Measurements from ENCODE around the gene PCDHB6.
"Not testable (repeated sequence)": the region's sequence is repeated elsewhere in the genome, so short reads cannot be mapped to it uniquely, and the experiment has no call there.

The PCDHB6 gene

DNA sequence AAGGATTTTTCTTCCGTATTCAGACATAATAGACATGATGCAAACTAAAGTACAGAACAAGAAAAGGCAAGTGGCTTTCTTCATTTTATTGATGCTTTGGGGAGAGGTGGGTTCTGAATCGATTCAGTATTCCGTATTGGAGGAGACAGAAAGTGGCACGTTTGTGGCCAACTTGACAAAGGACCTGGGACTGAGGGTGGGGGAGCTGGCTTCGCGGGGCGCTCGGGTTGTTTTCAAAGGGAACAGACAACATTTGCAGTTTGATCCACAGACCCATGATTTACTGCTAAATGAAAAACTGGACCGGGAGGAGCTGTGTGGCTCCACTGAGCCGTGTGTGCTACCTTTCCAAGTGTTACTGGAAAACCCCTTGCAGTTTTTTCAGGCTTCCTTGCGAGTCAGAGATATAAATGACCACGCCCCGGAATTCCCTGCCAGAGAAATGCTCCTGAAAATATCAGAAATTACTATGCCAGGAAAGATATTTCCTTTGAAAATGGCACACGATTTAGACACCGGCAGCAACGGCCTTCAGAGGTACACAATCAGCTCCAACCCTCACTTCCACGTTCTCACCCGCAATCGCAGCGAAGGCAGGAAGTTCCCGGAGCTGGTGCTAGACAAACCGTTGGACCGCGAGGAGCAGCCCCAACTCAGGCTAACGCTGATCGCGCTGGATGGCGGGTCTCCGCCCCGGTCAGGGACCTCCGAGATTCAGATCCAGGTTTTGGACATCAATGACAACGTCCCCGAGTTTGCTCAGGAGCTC lies 551 bp downstream of the PCDHB6 start:
- FAIRE-seq (no peak), DNase-seq (ENCODE audit: insufficient read length, low spot score) (no peak)
- no peak for TF ChIP-seq POLR2A (IDR thresholded peaks at IDR 0.05; ENCODE audit: low read depth, low read length)

DNA sequence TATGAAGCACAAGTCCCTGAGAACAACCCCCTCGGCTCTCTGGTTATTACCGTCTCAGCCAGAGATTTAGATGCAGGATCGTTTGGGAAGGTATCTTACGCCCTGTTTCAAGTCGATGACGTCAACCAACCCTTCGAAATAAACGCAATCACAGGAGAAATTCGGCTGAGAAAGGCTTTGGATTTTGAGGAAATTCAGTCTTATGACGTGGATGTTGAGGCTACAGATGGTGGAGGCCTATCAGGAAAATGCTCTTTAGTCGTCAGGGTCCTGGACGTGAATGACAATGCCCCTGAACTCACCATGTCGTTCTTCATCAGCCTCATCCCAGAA lies 1.1 kb downstream of the PCDHB6 start:
- no peak for FAIRE-seq
- DNase-seq (ENCODE audit: insufficient read length, low spot score), result no peak
- TF ChIP-seq POLR2A (IDR thresholded peaks at IDR 0.05; ENCODE audit: low read depth, low read length), result no peak

DNA sequence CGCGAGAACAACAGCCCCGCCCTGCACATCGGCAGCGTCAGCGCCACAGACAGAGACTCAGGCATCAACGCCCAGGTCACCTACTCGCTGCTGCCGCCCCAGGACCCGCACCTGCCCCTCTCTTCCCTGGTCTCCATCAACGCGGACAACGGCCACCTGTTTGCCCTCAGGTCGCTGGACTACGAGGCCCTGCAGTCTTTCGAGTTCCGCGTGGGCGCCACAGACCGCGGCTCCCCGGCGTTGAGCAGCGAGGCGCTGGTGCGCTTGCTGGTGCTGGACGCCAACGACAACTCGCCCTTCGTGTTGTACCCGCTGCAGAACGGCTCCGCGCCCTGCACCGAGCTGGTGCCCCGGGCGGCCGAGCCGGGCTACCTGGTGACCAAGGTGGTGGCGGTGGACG lies 1.8 kb downstream of the PCDHB6 start:
- not testable (repeated sequence) for FAIRE-seq; DNase-seq (ENCODE audit: insufficient read length, low spot score)

DNA sequence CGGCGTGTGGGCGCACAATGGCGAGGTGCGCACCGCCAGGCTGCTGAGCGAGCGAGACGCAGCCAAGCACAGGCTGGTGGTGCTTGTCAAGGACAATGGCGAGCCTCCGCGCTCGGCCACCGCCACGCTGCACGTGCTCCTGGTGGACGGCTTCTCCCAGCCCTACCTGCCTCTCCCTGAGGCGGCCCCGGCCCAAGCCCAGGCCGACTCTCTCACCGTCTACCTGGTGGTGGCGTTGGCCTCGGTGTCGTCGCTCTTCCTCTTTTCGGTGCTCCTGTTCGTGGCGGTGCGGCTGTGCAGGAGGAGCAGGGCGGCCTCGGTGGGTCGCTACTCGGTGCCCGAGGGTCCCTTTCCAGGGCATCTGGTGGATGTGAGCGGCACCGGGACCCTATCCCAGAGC lies 2.2 kb downstream of the PCDHB6 start:
- FAIRE-seq; DNase-seq (ENCODE audit: insufficient read length, low spot score): not testable (repeated sequence)

DNA sequence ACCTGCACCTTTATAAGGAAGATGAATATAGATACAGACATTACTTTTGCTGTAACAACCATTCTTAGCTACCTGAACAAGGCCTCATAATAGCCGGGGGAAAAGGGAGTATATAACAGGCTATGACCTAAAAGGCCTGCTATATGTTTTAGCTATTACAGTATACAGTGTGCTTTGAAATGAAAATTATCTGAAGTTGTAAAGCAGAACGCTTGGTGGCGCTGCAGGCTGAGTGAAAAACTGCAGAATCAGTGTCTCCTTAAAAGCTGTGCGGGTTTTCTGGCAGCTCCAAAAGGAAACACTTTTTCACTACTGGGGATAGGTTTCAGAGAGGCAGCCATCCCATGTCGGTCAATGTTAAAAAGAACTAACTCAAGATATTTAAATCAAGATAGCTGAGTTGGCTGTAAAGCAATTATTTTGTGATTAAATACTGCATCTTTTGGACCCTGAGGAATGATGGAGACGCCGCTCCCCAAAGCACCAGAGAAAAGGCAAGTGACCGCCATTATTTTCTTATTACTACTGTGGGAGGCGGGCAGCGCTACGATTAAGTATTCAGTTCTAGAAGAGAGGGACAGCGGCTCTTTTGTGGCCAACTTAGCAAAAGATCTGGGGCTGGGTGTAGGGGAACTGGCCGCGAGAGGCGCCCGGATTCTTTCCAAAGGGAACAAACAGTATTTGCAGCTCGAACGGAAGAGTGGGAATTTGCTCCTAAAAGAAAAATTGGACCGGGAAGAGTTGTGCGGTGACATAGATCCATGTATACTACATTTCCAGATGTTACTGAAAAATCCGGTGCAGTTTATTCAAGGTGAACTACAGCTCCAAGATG lies 5.9 kb downstream of the PCDHB6 start:
- DNase-seq (ENCODE audit: insufficient read length, low spot score), result peak; percentile 67
- TF ChIP-seq POLR2A (IDR thresholded peaks at IDR 0.05; ENCODE audit: low read depth, low read length), result no peak
- FAIRE-seq, result peak; percentile 87

DNA sequence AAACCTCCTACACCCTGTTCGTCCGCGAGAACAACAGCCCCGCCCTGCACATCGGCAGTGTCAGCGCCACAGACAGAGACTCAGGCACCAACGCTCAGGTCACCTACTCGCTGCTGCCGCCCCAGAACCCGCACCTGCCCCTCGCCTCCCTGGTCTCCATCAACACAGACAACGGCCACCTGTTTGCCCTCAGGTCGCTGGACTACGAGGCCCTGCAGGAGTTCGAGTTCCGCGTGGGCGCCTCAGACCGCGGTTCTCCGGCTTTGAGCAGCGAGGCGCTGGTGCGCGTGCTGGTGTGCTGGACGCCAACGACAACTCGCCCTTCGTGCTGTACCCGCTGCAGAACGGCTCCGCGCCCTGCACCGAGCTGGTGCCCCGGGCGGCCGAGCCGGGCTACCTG lies 7.5 kb downstream of the PCDHB6 start:
- not testable (repeated sequence) for FAIRE-seq; DNase-seq (ENCODE audit: insufficient read length, low spot score)

DNA sequence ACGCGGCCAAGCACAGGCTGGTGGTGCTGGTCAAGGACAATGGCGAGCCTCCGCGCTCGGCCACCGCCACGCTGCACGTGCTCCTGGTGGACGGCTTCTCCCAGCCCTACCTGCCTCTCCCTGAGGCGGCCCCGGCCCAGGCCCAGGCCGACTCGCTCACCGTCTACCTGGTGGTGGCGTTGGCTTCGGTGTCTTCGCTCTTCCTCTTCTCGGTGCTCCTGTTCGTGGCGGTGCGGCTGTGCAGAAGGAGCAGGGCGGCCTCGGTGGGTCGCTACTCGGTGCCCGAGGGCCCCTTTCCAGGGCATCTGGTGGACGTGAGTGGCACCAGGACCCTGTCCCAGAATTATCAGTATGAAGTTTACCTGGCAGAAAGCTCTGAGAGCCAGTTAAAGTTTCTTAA lies 8.0 kb downstream of the PCDHB6 start:
- not testable (repeated sequence) for FAIRE-seq; DNase-seq (ENCODE audit: insufficient read length, low spot score)

DNA sequence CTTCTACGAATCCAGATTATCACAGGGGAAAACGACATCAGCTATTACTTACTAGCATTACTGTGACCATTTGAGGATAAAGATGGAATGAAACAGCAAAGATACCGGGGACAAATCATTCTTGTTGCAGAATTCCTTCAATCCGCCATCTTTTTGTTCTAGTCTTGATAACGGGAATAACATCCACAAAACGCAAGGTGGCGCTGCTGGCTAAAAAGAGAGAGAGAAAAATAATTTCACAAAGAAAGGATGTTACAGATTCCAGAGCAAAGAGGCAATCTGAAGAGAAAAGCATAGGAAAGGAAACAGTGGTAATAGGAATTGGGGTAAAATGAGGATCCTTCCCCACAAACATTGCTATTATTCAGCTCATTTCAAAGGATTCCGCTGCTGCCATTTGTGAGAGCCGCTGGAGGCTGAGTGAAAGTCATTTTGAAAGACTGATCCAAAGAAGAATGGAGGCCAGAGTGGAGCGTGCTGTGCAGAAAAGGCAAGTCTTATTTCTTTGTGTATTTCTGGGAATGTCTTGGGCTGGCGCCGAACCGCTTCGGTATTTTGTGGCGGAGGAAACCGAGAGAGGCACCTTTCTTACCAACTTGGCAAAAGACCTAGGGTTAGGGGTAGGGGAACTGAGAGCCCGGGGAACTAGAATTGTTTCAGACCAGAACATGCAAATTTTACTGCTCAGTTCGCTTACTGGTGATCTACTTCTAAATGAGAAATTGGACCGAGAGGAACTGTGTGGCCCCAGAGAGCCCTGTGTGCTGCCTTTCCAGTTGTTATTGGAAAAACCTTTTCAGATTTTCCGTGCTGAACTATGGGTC lies 22.7 kb downstream of the PCDHB6 start, which contains the start of gene PCDHB7:
TSS of gene PCDHB7 (plus strand) at position 264 of the 824 bp plus-strand sequence. CDS start at position 456, 192 bp downstream.
- DNase-seq (ENCODE audit: insufficient read length, low spot score) (peak; percentile 51), FAIRE-seq (peak; percentile 93)
- TF ChIP-seq POLR2A (IDR thresholded peaks at IDR 0.05; ENCODE audit: low read depth, low read length), result no peak

DNA sequence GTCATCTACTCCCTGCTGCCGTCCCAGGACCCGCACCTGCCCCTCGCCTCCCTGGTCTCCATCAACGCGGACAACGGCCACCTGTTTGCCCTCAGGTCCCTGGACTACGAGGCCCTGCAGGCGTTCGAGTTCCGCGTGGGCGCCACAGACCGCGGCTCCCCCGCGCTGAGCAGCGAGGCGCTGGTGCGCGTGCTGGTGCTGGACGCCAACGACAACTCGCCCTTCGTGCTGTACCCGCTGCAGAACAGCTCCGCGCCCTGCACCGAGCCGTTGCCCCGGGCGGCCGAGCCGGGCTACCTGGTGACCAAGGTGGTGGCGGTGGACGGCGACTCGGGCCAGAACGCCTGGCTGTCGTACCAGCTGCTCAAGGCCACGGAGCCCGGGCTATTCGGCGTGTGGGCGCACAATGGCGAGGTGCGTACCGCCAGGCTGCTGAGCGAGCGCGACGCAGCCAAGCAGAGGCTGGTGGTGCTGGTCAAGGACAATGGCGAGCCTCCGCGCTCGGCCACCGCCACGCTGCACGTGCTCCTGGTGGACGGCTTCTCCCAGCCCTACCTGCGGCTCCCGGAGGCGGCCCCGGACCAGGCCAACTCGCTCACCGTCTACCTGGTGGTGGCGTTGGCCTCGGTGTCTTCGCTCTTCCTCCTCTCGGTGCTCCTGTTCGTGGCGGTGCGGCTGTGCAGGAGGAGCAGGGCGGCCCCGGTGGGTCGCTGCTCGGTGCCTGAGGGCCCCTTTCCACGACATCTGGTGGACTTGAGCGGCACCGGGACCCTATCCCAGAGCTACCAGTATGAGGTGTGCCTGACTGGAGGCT lies 24.6 kb downstream of the PCDHB6 start:
- FAIRE-seq; DNase-seq (ENCODE audit: insufficient read length, low spot score): not testable (repeated sequence)

DNA sequence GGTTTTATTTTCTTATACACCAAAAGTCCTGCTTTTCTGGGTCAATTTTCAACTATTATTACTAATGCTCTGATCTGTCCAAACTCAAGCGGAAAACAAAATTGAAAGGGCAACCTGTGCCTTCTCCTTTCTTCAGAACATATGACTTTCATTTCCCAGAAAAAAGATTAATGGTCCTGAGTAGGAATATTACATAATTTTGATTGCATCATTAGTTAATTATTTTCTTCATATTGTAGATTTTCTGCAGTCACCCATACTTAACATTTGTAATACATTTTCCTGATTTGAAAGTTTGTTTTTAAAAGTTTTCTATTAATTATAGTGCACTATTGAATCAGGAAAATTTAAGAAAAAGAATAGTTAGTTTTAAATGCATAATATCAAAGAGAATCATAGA lies 26.1 kb downstream of the PCDHB6 start:
- DNase-seq (ENCODE audit: insufficient read length, low spot score), result no peak
- no peak for FAIRE-seq
- TF ChIP-seq POLR2A (IDR thresholded peaks at IDR 0.05; ENCODE audit: low read depth, low read length), result no peak

DNA sequence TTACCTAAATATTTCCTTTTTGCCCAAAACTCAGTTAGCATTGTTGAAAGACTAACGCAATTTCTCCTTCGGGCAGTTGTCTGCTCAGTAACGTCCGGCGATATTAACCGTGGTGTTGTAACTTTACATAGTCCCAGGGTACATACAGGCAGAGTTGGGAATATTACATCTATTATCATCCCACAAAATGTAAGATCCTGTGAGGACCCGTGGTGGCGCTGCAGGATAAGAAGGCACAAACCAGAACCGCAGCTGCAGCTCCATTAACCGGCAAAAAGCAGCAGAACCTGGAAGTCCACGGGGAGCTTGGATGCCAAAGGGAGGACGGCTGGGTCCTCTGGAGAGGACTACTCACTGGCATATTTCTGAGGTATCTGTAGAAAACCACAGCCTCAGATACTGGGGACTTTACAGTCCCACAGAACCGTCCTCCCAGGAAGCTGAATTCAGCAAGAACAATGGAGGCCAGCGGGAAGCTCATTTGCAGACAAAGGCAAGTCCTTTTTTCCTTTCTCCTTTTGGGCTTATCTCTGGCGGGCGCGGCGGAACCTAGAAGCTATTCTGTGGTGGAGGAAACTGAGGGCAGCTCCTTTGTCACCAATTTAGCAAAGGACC lies 27.8 kb downstream of the PCDHB6 start, which contains the start of gene PCDHB8:
TSS of gene PCDHB8 (plus strand) at position 214 of the 615 bp plus-strand sequence. CDS start at position 459, 245 bp downstream.
- DNase-seq (ENCODE audit: insufficient read length, low spot score), result peak; percentile 59
- FAIRE-seq, result peak; percentile 74

DNA sequence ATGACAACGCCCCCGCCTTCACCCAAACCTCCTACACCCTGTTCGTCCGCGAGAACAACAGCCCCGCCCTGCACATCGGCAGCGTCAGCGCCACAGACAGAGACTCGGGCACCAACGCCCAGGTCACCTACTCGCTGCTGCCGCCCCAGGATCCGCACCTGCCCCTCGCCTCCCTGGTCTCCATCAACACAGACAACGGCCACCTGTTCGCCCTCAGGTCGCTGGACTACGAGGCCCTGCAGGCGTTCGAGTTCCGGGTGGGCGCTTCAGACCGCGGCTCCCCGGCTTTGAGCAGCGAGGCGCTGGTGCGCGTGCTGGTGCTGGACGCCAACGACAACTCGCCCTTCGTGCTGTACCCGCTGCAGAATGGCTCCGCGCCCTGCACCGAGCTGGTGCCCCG lies 29.5 kb downstream of the PCDHB6 start:
- FAIRE-seq; DNase-seq (ENCODE audit: insufficient read length, low spot score): not testable (repeated sequence)

DNA sequence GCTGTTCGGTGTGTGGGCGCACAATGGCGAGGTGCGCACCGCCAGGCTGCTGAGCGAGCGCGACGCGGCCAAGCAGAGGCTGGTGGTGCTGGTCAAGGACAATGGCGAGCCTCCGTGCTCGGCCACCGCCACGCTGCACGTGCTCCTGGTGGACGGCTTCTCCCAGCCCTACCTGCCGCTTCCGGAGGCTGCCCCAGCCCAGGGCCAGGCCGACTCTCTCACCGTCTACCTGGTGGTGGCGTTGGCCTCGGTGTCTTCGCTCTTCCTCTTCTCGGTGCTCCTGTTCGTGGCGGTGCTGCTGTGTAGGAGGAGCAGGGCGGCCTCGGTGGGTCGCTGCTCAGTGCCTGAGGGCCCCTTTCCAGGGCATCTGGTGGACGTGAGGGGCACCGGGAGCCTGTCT lies 30.0 kb downstream of the PCDHB6 start:
- not testable (repeated sequence) for FAIRE-seq; DNase-seq (ENCODE audit: insufficient read length, low spot score)
